GM19023 (cell line): ENCODE results near the gene TOX4.

Experiments
- ATAC-seq: cut with Tn5 transposase; IDR thresholded peaks from one replicate; pipeline ENCODE4 v1.9.1; 2021; ENCODE audit warnings: mild to moderate bottlenecking, moderate library complexity; ENCODE audit not compliant: unreplicated experiment

TOX4 gene

DNA sequence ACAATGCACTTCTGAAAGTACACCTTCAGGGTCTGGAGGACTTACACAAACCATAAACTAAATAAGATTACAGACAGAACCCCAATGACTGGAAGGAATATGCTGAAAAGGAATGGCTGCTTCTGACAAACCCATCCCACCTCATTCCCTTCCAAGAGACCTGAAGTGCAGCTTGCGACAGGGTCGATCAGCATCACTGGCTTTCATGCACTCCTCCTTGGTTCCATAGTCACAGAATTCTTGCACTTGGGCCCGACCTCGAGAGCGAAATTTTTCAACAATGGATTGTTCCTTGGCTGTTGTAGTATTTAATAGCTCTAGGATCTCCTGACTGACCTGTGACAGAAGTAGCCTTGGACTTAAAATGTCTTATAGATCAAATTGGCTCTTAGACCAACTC is 24.6 kb downstream of the TOX4 start:
- no peak for ATAC-seq

DNA sequence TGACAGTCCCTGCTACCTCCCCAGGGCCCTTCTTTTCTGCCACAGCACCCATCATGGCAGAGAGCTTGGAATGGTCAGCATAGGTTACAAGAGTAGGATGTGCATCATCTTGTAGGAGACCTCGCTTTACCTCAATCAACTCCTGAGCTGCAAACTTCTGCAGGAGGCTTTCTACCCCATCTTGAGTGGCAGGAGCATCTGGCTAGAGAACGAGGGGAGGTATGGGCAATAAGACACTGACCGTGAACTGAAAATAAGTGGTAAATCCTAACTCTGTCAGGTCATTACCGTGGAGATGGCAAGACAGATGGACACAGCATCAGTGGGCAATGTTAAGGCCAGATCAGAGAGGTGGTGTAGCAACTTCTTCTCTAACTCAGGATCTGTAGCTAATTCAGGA is 26.4 kb downstream of the TOX4 start:
- no peak for ATAC-seq

DNA sequence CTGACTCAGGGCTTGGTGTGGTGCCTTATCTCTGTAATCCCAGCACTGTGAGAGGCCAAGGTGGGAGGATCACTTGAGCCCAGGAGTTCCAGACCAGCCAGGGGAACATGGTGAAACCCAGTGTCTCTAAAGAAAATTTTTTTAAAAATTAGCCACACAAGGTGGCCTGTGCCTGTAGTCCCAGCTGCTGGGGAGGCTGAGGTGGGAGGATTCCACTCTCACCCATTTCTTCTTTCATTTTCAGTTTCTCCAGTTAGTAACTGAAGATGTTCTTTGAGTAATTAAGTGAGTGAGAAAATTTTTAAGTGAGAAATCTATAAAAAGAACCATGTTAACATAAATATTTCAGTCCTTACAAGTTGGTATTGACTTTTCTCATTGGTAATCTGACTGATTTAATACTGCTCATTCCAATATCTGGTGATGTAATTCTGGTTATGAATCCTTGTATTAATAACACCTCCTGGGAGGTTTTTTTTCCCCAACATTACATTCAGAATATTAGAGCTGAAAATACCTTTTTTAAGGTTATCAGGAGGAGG is 28.1 kb downstream of the TOX4 start:
- peak; percentile 82 for ATAC-seq

DNA sequence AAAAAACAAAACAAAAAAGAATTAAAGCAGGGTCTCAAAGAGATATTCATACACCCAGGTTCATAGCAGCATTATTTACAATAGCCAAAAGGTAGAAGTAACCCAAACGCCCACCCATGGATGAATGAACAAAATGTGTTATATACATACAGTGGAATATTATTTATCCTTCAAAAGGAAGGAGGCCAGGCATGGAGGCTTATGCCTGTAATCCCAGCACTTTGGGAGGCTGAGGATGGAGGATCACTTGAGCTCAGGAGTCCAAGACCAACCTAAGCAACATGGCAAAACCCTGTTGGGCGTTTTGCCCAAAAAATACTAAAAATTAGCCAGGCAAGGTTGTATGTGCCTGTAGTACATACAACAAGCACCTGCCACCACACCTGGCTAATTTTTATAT is 29.6 kb downstream of the TOX4 start:
- ATAC-seq, result no peak

DNA sequence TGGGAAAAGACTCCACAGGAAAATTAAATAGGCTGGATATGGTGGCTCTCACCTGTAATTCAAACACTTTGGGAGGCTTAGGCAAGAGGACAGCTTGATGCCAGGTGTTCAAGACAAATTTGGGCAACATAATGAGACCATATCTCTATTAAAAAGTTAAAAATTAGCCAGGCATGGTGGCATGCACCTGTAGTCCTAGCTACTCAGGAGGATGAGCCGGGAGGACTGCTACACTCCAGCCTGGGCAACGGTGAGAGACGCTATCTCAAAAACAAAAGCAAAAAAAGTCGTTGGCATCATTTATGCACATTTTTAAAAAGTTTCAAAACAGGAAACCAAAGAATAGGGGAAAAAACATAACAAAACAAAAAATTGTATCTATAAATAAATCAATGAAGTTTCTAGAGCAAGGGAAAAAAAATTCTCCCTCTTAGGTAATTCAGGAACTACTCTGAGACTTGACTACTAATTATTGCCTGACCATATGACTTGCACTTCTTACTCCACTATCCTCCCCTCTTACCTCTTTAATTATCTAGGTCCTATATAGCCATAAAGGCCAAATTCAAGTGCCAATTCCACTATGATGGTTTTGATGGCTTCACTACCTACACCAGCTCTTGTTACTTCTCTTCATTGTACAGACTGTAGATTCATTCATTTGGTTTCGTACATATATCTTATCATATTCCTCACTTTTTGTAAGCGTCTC is 32.6 kb downstream of the TOX4 start:
- no peak for ATAC-seq

DNA sequence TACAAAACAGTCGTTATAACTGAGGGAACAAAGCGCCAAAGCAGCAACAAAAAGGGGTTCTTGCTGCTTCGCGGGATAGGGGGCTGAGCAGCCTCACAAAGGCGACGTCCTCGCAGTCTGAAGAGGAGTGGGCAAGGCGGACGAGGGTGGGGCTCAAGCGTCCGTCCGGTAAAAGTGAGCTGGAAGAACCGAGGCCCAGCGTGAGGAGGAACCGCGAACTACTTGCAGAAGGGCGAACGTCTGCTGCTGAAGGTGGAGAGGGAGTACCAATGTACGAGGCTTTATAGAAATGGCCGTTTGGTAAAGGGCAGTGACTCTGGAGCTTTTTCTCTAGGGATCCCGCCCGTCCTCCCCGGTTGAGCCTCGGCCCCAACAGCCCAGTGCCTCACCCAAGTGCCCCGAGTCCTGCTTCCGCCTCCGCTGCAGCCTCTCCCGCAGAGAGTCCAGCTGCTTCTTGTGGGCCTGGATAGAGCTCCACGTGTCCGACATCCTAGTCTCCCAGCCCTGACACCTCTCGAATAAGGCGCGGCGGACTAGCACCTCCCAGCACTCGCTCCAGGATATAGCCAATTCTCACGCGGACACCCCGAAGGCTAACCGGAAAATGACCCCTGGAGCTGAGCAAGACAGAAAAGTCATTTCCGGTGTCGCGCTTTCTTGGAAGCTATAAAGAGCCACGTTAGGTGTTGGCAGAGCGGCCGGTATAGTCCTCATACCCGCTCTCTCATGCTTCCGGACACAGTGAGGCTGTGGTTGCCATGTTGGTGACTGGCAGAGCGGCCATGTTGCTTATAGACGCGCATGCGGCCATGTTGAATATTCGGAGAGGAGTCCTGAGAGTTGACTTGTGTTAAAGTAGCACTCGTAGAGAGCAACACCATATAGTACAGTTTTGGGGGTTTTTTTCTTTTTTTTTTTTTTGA is 34.0 kb downstream of the TOX4 start, which contains the start of gene METTL3:
Gene METTL3, minus strand, starts transcription at position 606 of the 923 bp plus-strand sequence. Its CDS starts 117 bp downstream, at position 489.
- ATAC-seq, result peak; percentile 98

DNA sequence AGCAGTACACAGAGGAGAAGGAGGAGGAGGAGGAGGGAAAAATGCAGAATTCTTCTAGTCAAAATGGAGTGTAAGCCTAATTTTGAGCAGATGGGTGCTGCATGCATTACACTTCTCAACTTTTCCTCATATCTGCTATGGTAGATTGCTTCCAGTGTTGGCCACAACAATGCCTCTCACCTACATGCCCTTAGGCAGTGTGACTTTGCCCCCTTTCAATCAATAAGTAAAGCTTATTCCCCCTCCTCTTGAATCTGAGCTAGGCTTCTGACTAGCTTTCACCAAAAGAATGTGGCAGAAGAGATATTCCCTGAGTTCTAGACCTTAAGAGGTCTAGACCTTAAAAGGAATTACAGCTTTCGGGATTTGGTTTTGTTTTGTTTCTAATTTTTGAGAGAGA is 37.3 kb downstream of the TOX4 start:
- ATAC-seq, result no peak

DNA sequence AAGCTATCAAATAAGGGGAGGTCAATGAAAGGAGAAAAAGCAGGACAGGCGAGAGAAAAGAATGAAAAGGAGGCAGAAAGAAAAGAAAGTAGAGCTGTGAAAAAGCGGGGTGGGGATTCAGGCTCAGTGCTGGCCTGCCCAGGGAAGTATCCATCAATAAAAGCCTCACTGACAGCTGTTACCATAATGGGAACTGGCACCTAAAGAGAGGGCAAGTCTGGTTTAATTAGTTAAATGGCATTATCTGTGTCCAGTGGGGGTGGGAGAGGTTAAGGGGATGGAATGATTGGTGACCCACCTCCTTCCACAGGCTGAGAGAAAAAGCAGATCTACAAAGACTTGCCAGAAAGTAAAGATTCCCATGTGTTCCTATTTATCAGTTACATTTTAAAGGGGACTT is 41.7 kb downstream of the TOX4 start:
- ATAC-seq, result no peak

DNA sequence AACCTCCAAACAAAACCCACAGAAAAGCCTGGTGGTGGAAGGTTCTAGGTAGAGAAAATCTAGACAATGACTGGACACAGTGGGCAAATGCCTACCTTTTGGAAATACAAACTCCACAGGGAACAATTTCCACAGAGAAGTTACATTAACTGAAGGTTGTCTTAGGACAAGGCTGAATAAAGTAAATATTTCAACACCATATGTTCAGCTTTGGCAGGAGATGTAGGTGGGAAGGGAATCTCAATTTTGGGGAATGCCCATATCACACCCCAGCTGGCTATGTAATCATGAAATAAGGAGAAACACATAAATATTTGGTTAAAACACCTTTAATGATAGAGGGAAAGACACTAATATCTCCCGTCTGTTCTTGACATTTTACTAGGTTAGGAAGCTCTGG is 43.8 kb downstream of the TOX4 start:
- ATAC-seq, result no peak

DNA sequence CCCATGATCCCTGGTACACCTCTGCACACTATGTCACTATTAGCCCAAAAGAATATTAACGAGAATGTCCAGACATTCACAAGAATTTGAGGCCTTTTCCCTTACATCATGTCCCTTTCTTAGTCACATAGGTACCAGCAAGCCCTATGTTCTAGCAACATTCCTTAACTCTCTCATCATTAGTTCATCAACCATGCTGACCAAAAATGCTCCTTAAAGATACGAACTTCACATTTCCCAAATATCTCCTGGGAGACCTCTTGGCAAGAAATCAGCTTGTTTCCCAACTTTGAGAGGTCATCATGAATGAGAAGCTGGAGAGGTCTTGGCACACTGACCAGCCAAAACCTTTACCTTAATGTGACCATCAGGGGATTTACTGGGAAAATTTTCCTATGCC is 44.5 kb downstream of the TOX4 start:
- no peak for ATAC-seq

DNA sequence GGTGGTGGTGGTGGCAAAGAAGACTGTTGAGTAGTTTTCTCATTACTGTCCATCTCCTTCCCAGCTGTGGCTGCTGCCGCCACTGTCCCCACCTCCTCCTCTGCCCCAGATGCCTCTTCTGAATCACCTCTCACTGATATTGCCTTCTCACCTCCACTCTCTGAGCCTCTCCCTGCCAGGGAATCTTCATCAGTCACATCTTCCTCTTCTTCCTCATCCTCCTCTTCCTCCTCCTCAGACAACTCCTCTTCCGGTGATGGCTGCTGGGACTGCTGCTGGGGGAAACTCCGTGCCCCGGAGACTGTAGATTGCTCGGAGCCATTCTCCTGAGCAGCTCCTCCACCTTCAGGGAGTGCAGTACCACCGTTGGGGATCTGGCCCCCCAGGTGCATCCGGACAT is 46.2 kb downstream of the TOX4 start:
- no peak for ATAC-seq

DNA sequence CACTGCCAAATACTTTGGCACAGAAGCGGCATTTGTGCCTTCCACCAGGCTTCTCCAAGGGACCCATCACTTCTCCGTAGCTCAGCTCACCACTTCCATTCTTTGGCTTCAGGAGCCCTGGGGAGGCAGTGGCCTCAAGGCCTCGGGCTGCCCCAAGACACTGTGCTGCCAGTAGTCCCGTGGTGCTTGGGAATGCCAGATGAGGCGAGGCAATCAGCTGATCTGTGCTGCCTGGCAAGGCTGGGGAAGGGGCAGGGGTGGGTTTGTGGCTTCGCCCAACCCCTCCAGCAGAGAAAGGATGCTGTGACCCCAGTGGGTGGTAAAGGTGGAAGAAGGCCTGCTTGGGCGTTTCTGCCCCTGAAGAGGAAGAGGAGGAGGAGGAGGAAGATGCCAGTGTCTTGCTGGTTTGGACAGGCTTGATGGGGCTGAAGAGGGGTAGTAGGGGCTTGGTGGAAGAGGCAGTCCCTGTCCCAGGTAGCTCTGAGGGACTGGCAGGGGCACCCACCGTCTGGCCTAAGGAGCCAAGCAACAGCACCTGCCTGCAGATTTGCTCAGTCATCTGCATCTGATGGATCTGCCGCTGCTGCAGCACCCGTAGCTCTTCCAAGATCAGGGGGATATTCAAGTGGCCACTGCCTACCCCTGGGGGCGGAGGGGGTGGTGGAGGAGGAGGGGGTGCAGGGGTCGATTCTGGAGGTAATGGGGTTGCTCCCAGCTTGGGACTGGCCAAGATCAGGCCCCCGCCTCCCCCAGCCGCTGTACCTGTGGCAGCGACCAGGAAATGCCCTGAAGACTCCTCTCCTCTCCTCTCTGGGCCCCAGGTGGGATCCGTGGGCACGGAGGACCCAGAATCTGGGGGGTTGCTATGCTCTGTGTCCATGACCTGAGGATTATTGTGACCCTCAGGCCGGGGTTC is 47.8 kb downstream of the TOX4 start:
- ATAC-seq, result no peak

DNA sequence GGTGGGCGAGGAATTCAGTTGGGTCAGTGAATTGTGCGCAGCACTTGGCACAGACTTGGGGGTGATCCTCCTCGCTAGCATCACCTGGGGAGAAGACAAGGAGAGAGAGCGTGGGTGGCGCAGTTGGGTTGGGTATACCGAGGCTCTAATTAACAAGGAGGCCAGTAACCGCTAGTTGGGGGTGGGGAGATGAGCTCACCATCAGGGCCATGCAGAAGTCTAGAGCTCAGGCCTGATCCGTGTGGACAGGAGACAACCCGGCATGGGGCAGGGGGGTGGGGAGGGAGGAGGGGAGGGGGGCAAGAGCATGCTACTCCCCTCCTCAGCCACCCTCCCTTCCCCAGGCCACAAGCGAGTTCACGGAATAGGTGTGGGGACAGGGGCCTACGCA is 48.6 kb downstream of the TOX4 start:
- ATAC-seq, result no peak

DNA sequence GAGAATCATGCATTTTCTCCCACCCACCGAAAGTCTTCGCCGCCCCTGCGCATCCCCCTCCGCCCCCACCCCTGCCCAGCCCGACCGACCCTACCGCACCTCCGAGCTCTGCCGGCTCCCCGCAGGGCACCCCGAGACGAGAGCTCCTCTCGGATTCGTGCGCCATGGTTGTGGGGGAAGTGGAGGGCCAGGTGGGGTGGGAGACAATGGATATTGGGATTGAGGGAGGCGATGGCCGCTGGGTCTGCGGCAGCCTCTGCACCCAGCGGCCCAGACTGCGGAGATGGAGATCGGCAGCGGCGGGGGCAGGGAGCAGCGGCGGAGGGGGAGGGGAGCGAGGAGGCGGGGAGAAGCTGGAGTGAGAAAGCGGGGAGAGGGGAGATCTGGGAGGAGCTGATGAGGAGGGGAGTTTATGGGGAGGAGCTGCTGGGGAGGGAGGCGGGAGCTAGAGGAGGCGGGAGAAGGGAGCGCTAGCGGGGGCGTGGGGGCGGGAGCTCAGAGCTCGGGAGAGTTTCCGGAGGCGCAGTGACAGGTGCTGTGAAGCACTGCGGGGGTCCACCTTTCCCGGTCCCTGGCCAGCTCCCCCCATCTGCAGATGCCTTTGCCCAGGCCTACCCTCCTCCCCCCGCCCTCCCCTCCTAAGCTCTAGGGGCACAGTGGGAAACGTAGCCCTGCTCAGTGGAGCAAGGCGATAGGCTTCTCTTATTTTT is 49.1 kb downstream of the TOX4 start, which contains the start of gene SALL2:
Gene SALL2, minus strand, starts transcription at position 385 of the 710 bp plus-strand sequence. Its CDS starts 219 bp downstream, at position 166.
- ATAC-seq, result peak; percentile 60

DNA sequence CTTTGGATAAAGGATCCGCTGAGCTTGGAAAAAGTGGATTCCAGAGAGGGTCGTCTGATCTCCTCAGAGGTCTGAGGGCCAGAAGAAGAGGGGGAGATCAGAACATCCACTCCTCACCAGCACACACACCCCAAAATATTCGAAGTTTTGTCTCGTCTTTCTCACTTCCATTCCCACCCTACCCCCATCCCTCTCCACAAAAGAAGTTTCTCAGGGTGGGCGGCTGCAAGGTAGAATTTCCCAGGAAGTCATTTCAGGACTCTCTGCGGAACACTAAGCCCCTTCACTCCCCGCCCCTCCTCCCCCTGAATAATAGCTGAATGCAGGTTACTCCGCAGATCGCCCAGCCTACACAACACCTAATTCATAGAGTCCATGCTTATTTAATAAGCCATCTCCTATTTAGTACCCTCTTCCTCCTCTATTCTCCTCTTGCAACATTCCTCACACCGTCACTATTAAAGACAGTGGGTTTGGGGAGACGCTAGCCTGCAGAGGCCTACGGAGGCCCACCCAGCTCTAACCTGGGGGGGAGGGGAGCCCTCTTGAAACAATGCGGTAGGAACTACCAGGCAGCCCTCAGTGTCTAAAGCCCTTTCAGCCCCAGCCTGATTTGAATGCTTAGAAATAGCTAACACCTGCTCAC is 49.8 kb downstream of the TOX4 start:
- ATAC-seq, result no peak

DNA sequence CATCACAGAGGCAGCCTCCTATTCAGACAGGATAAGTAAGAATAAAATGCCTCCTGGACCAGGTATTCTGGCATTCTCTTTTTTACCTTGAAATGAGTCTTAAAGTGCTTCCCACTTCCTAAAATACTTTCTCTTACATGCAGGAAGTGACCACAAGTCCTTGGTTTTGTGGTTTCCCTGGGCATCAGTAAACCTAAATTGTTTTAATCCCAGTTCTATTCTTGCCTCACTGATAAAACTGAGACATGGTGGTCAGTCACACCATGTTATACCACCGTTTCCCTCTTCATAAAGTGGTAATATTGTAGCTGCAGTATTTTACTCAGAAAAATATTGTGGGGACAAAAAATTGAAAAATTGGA is 50.3 kb downstream of the TOX4 start:
- no peak for ATAC-seq

DNA sequence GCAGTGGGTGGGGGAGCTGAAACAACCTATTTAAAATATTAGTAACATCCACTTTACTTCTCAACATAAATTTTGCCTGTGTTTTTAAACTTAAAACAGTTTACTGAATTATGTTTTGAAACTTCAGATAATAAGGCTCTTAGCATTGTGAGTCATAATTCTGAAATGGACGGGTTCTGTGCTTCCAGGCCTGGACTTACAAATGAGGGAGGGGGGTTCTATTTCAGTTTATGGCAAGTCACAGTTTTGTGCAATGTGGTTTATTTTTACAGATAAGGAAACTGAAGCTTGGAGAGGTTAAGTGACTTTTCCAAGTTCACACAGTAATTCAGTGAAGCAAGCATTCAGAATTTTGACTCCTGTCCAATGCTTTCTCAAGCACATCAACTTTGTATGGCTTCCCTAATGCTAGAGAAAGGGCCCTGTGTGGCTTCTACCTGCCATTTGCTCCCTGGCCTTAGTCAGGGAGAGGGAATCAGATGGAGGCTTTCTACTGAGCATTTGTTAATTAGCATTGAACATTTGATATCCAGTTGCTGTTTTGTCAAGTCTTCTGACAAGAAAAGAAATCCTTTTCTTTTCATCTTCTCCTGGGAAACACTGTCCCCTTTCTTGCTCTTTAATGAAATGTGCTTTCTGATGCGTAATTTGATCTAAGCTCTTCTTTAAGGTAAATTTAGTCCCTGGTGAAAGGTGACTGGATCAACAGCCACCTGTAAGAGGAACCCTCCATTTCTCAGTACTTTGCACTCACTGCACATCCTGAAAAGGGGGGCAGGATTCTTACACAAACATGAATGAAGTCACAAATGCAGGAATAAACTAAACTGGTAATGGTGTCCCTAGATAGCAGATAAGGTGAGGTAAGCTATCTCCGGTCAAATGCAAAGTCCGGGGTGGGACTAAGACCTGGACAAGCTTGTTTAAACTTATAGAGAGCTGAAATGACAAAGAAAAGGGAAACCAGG is 51.7 kb downstream of the TOX4 start:
- no peak for ATAC-seq

DNA sequence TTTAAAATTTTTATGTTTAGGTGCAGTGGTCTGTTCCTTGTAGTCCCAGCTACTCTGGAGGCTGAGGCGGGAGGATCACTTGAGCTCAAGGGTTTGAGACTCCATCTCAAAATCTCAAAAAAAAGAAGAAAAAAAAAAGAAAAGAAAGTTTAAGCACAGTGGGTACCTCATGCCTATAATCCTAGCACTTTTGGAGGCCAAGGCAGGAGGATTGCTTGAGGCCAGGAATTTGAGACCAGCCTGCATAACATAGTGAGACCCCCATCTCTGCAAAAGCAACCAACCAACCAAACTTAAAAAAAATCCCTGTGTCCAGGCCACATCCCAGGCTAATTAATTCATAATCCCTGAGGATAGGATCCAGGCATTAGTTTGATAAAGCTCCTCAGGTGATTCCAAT is 52.5 kb downstream of the TOX4 start:
- ATAC-seq, result no peak
